LNCaP clone FGC (cell line): ENCODE data around the gene CYP27B1.

ENCODE experiments used
- DNase-seq: peaks from one replicate; pipeline ENCODE4 v3.0.0-alpha.2; 2011; ENCODE audit warnings: low read depth
- H3K4me3 ChIP-seq: 2 replicates; pipeline ENCODE4 v1.5.1; 2011; ENCODE audit warnings: mild to moderate bottlenecking, low read depth, low read length, control low read depth
- CTCF ChIP-seq: IDR thresholded peaks from 2 replicates; pipeline ENCODE4 v1.5.1; 2012; ENCODE audit warnings: mild to moderate bottlenecking; ENCODE audit not compliant: control insufficient read depth, insufficient read depth; ENCODE audit errors: extremely low read depth

CYP27B1 gene

GRCh38 chr12:57772429-57773322, 5.8 kb upstream of the CYP27B1 start, which contains the start of gene EEF1AKMT3:
Gene EEF1AKMT3, plus strand, starts transcription at chr12:57772614. Its CDS starts 111 bp downstream, at chr12:57772725.
- peak within 1 kb of the TSS; percentile 97 for H3K4me3 ChIP-seq
- TF ChIP-seq CTCF, result no peak
- peak; percentile 19 for DNase-seq

DNA sequence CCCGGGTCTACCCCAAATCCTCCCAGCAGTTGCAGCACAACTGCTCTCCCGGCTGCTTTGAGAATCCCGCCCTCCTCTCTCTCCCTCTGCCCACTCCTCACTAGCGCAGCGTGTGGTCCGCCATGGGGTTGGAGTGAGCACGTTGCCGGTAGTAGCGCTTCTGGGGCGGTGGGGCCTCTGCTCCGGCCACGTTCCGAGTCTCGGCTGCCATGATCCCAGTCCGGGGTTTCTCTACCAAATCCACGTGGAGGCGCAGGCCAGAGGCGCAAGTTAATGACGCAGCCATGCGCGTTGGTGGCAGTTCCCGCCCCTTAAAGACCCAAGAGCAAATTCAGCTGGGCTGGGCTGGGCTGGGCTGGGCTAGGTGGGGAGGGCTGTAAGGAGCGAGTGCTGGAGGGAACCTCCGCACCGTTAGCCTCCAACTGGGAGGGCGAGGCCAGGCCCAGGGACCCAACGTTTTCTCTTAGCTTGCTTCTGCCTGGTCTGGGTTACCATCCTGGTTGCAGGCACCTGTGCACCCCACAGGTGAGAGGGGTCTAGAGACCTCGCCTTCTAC, 5.1 kb upstream of the CYP27B1 start, which contains the start of gene METTL1:
Gene METTL1 (minus strand): TSS at position 233 of the 556 bp plus-strand sequence. CDS start 22 bp downstream, at position 211.
- no peak for TF ChIP-seq CTCF

GRCh38 chr12:57771236-57771872, 4.5 kb upstream of the CYP27B1 start:
- no peak for TF ChIP-seq CTCF
- DNase-seq, result peak; percentile 84
- H3K4me3 ChIP-seq, result peak overlapping the region; percentile 97

More for the DNA sequence above, 5.1 kb upstream of the CYP27B1 start, which contains the start of gene METTL1:
- peak within 1 kb of the TSS; percentile 97 for H3K4me3 ChIP-seq
- DNase-seq, result peak; percentile 93

DNA sequence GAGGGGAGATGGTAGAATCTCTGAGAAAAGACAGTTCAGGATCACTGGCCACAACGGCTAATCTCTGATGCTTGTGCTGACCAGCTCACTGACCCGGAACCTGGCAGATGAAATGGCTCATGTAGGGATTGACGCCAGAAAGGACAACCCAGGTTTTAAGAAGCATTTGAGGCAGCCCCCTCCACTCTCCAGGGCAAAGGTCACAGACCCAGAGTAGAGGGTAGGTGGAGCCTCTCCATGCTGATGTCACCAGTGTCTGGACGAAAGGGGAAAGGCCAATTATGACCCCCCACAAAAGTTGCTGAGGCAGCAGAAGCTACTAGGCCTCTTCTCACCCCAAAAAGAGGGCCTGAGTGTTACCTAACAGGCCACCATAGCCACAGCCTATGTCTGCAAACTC, 3.9 kb upstream of the CYP27B1 start:
- H3K4me3 ChIP-seq, result peak overlapping the region; percentile 97
- no peak for TF ChIP-seq CTCF
- DNase-seq, result no peak

GRCh38 chr12:57769594-57769993, 2.7 kb upstream of the CYP27B1 start:
- TF ChIP-seq CTCF, result no peak
- H3K4me3 ChIP-seq, result no peak overlapping the region
- DNase-seq, result no peak

GRCh38 chr12:57767876-57768275, 998 bp upstream of the CYP27B1 start:
- H3K4me3 ChIP-seq, result no peak overlapping the region
- no peak for TF ChIP-seq CTCF
- no peak for DNase-seq
